HUES6 (cell line): ENCODE measurements around the gene UNC13C.

Experiments
- H3K27ac ChIP-seq: 2 replicates; pipeline ENCODE4 v1.7.0; 2013; ENCODE audit warnings: low read depth, mild to moderate bottlenecking, low read length, inconsistent platforms
- H3K27me3 ChIP-seq: 2 replicates; pipeline ENCODE4 v1.6.1; 2013; ENCODE audit warnings: low read length; ENCODE audit not compliant: control insufficient read depth, insufficient read depth
- H3K36me3 ChIP-seq: 2 replicates; pipeline ENCODE4 v1.6.1; 2013; ENCODE audit warnings: low read length; ENCODE audit not compliant: control insufficient read depth, insufficient read depth
- H3K4me1 ChIP-seq: 2 replicates; pipeline ENCODE4 v1.6.1; 2013; ENCODE audit warnings: low read length; ENCODE audit not compliant: control insufficient read depth, insufficient read depth
- H3K4me3 ChIP-seq: 2 replicates; pipeline ENCODE4 v1.5.1; 2013; ENCODE audit warnings: low read depth, low read length
- H3K9ac ChIP-seq: one replicate; pipeline ENCODE4 v1.6.1; 2013; ENCODE audit warnings: mild to moderate bottlenecking, low read length
- H3K9me3 ChIP-seq: 2 replicates; pipeline ENCODE4 v1.6.1; 2013; ENCODE audit warnings: low read depth, low read length; ENCODE audit not compliant: control insufficient read depth, insufficient read depth

Gene UNC13C

GRCh38 chr15:54559405-54560069 lies 581.3 kb downstream of the UNC13C start:
- Histone ChIP-seq H3K27ac (no peak overlapping the region), H3K9ac (no peak overlapping the region), H3K4me1 (no peaks in the 10 kb centered on the region), H3K4me3 (no peak overlapping the region), H3K9me3 (no peaks in the 10 kb centered on the region), H3K36me3 (no peaks in the 10 kb centered on the region), H3K27me3 (no peaks in the 10 kb centered on the region)

GRCh38 chr15:54560417-54560816 lies 582.2 kb downstream of the UNC13C start:
- Histone ChIP-seq H3K27me3 (no peaks in the 10 kb centered on the region), H3K36me3 (no peaks in the 10 kb centered on the region), H3K9me3 (no peaks in the 10 kb centered on the region), H3K9ac (no peak overlapping the region), H3K4me1 (no peaks in the 10 kb centered on the region), H3K4me3 (no peak overlapping the region), H3K27ac (no peak overlapping the region)

GRCh38 chr15:54564166-54564565 lies 585.9 kb downstream of the UNC13C start:
- Histone ChIP-seq H3K9ac (no peak overlapping the region), H3K9me3 (no peaks in the 10 kb centered on the region), H3K36me3 (no peaks in the 10 kb centered on the region), H3K27ac (no peak overlapping the region), H3K27me3 (no peaks in the 10 kb centered on the region), H3K4me3 (no peak overlapping the region), H3K4me1 (no peaks in the 10 kb centered on the region)

- Histone ChIP-seq H3K4me3 (no peak overlapping the region), H3K27me3 (no peaks in the 10 kb centered on the region)
Observed at GRCh38 chr15:54566654-54567053, 588.4 kb downstream of the UNC13C start.

GRCh38 chr15:54567408-54568035 lies 589.3 kb downstream of the UNC13C start:
- H3K4me3 ChIP-seq: no peak overlapping the region
- no peak overlapping the region for H3K27ac ChIP-seq
- H3K9ac ChIP-seq: no peak overlapping the region
- H3K9me3 ChIP-seq: no peaks in the 10 kb centered on the region
- no peaks in the 10 kb centered on the region for H3K4me1 ChIP-seq
- H3K27me3 ChIP-seq: no peaks in the 10 kb centered on the region
- H3K36me3 ChIP-seq: no peaks in the 10 kb centered on the region

More at GRCh38 chr15:54566654-54567053, 588.4 kb downstream of the UNC13C start:
- no peaks in the 10 kb centered on the region for H3K9me3 ChIP-seq
- H3K27ac ChIP-seq: no peak overlapping the region
- H3K4me1 ChIP-seq: no peaks in the 10 kb centered on the region
- no peak overlapping the region for H3K9ac ChIP-seq
- no peaks in the 10 kb centered on the region for H3K36me3 ChIP-seq

- H3K9ac ChIP-seq: no peak overlapping the region
- H3K4me3 ChIP-seq: no peak overlapping the region
- H3K27ac ChIP-seq: no peak overlapping the region
- H3K36me3 ChIP-seq: no peaks in the 10 kb centered on the region
- H3K27me3 ChIP-seq: no peaks in the 10 kb centered on the region
- H3K4me1 ChIP-seq: no peaks in the 10 kb centered on the region
- H3K9me3 ChIP-seq: no peaks in the 10 kb centered on the region
Observed at GRCh38 chr15:54568381-54568780, 590.1 kb downstream of the UNC13C start.

- no peak overlapping the region for H3K4me3 ChIP-seq
- no peaks in the 10 kb centered on the region for H3K9me3 ChIP-seq
- H3K9ac ChIP-seq: no peak overlapping the region
- no peaks in the 10 kb centered on the region for H3K4me1 ChIP-seq
- no peak overlapping the region for H3K27ac ChIP-seq
- H3K36me3 ChIP-seq: no peaks in the 10 kb centered on the region
- H3K27me3 ChIP-seq: no peaks in the 10 kb centered on the region
Observed at GRCh38 chr15:54571576-54571975, 593.3 kb downstream of the UNC13C start.

- no peak overlapping the region for H3K9ac ChIP-seq
- no peaks in the 10 kb centered on the region for H3K9me3 ChIP-seq
Observed at GRCh38 chr15:54575586-54575985, 597.3 kb downstream of the UNC13C start.

GRCh38 chr15:54576298-54576935 lies 598.2 kb downstream of the UNC13C start:
- Histone ChIP-seq H3K9ac (no peak overlapping the region), H3K27ac (no peak overlapping the region), H3K36me3 (no peaks in the 10 kb centered on the region), H3K9me3 (no peaks in the 10 kb centered on the region), H3K27me3 (no peaks in the 10 kb centered on the region), H3K4me1 (no peaks in the 10 kb centered on the region), H3K4me3 (no peak overlapping the region)

More at GRCh38 chr15:54575586-54575985, 597.3 kb downstream of the UNC13C start:
- Histone ChIP-seq H3K36me3 (no peaks in the 10 kb centered on the region), H3K27ac (no peak overlapping the region), H3K4me1 (no peaks in the 10 kb centered on the region), H3K4me3 (no peak overlapping the region), H3K27me3 (no peaks in the 10 kb centered on the region)

- Histone ChIP-seq H3K9ac (no peak overlapping the region), H3K27ac (no peak overlapping the region), H3K4me3 (no peak overlapping the region), H3K36me3 (no peaks in the 10 kb centered on the region), H3K4me1 (no peaks in the 10 kb centered on the region), H3K9me3 (no peaks in the 10 kb centered on the region), H3K27me3 (no peaks in the 10 kb centered on the region)
Observed at GRCh38 chr15:54577476-54578250, 599.4 kb downstream of the UNC13C start.

- Histone ChIP-seq H3K36me3 (no peaks in the 10 kb centered on the region), H3K27ac (no peak overlapping the region), H3K9me3 (no peaks in the 10 kb centered on the region), H3K9ac (no peak overlapping the region), H3K27me3 (no peaks in the 10 kb centered on the region), H3K4me3 (no peak overlapping the region), H3K4me1 (no peaks in the 10 kb centered on the region)
Observed at GRCh38 chr15:54579855-54580254, 601.6 kb downstream of the UNC13C start.
